Body of pancreas (tissue), 4 donors: ENCODE measurements around the gene PHYHIPL.

ENCODE experiments used
- POLR2A ChIP-seq, 3 donors: fragments of 450-650 bp; IDR thresholded peaks; one replicate each; pipeline ENCODE4 v1.6.1; 2016; ENCODE audit warnings: antibody characterized with exemption in 3 of 3, mild to moderate bottlenecking in 2 of 3
- TF ChIP-seq, protein P1 (sequence below), 7 experiments: fragments of 450-650 bp in 4 of 7; fragments of 200-600 bp in 3 of 7; sonication (generic) in 3 of 7; IDR thresholded peaks; one replicate each; pipeline ENCODE4 v1.5.1; 2016 to 2019; ENCODE audit warnings: antibody characterized with exemption in 7 of 7

DNA sequence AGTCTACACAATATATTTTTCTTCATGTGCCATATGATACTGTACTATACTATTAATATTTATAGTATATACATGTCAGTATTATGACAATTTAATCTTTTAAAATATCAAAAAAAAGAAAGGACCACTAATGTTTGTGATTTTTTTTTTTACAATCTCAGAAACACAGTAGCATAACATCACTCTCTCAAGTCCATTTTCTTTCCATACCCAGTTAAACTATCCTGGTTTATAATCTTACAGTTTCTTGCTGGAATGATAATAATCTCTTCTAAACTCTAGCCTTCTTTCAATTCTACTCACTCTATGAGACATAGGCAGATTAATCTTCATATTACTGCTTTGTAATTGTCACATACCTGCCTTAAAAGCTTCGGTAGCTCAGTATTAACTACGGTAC lies 8.9 kb upstream of the PHYHIPL start:
- TF ChIP-seq, protein P1, sequence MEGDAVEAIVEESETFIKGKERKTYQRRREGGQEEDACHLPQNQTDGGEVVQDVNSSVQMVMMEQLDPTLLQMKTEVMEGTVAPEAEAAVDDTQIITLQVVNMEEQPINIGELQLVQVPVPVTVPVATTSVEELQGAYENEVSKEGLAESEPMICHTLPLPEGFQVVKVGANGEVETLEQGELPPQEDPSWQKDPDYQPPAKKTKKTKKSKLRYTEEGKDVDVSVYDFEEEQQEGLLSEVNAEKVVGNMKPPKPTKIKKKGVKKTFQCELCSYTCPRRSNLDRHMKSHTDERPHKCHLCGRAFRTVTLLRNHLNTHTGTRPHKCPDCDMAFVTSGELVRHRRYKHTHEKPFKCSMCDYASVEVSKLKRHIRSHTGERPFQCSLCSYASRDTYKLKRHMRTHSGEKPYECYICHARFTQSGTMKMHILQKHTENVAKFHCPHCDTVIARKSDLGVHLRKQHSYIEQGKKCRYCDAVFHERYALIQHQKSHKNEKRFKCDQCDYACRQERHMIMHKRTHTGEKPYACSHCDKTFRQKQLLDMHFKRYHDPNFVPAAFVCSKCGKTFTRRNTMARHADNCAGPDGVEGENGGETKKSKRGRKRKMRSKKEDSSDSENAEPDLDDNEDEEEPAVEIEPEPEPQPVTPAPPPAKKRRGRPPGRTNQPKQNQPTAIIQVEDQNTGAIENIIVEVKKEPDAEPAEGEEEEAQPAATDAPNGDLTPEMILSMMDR (IDR thresholded peaks at IDR 0.05), result no peak
- no peak for TF ChIP-seq POLR2A (IDR thresholded peaks at IDR 0.05)
